ENCODE measurements around the gene CFAP20DC.

GRCh38 chr3:58839964-58840363 lies 209.9 kb downstream of the CFAP20DC start:
- no peak for TF ChIP-seq ZNF423 (tag by site-specific recombination; IDR thresholded peaks at IDR 0.05)
- TF ChIP-seq CTCF (tag by site-specific recombination; IDR thresholded peaks at IDR 0.05) = no peak
- no peak for TF ChIP-seq ZNF274 (IDR thresholded peaks at IDR 0.05; ENCODE audit: low read length)
- no peak for TF ChIP-seq ZNF274 (tag by site-specific recombination; IDR thresholded peaks at IDR 0.05; ENCODE audit: borderline replicate concordance)
- no peak for TF ChIP-seq ZNF18 (tag by site-specific recombination; IDR thresholded peaks at IDR 0.05)
- TF ChIP-seq ZNF571 (tag by site-specific recombination; IDR thresholded peaks at IDR 0.05) = no peak

Measured in HEK293 (cell line).